NCI-H345 treated with DMSO at 0.1 percent for 48 hours (cell line): Measurements from ENCODE around the gene CERS4.
A peak's percentile ranks its signal among the peaks of the same experiment; 100 is the strongest.
"Not testable (repeated sequence)": the region's sequence is repeated elsewhere in the genome, so short reads cannot be mapped to it uniquely, and the experiment has no call there.

Experiments
- DNase-seq: peaks from one replicate; lab custom pipeline; 2025; ENCODE audit not compliant: unreplicated experiment; lab: John Stamatoyannopoulos, UW

Gene CERS4

GRCh38 chr19:8241646-8242045 lies 32.5 kb downstream of the CERS4 start:
- no peak for DNase-seq

GRCh38 chr19:8242211-8242821 lies 33.1 kb downstream of the CERS4 start:
- no peak for DNase-seq

GRCh38 chr19:8243146-8243545 lies 34.0 kb downstream of the CERS4 start:
- DNase-seq, result no peak

- no peak for DNase-seq
Observed at GRCh38 chr19:8244442-8244841, 35.3 kb downstream of the CERS4 start.

- no peak for DNase-seq
Observed at GRCh38 chr19:8245869-8246835, 37.0 kb downstream of the CERS4 start.

- not testable (repeated sequence) for DNase-seq
Observed at GRCh38 chr19:8247129-8247890, 38.1 kb downstream of the CERS4 start.

DNA sequence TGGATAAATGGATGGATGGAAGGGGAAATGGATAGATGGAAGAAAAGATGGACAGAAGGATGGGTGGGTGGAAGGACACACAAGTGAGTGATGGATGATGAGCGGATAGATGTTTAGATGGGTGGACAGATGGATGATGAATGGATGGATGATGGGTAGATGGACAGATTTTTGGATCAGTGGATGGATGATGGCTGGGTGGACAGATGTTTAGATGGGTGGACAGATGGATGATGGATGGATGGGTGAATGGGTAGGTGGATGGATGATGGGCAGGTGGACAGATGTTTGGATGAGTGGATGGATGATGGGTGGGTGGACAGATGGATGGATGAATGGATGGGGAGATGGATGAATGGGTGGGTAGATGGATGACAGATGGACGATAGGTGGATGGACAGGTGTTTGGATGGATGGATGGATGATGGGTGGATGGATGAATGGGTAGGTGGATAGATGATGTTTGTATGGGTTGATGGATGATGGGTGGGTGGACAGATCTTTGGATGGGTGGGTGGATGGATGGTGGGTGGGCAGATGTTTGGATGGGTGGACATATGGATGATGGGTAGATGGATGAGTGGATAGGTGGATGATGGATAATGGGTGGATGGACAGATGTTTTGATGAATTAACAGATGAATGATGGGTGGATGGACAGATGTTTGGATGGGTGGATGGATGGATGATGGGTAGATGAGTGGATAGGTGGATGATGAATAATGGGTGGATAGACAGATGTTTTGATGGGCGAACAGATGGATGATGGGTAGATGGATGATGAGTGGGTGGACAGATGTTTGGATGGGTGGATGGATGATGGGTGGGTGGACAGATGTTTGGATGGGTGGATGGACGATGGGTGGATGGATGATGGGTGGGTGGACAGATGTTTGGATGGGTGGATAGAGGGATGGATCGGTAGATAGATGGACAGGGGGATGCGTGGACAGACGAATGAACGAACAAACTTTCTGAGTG lies 39.5 kb downstream of the CERS4 start:
- DNase-seq, result no peak

DNA sequence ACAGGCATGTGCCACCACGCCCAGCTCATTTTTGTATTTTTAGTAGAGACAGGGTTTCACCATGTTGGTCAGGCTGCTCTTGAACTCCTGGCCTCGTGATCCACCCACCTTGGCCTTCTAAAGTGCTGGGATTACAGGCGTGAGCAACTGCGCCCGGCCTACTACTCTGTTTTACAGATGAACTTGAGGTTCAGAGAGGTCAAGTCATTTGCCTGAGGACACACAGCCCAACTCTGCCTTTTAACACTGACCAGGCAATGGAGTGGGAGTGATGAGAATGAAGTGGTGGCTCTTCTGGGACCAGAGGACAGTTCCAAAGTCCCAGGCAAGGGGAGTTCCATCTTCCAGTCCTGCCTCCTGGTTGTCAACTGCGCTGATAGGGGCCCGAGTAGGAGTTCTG lies 41.4 kb downstream of the CERS4 start:
- no peak for DNase-seq

GRCh38 chr19:8251025-8251472 lies 41.9 kb downstream of the CERS4 start:
- DNase-seq, result no peak

- peak; percentile 64 for DNase-seq
Observed at GRCh38 chr19:8252922-8253589, 43.9 kb downstream of the CERS4 start.

GRCh38 chr19:8253678-8254077 lies 44.5 kb downstream of the CERS4 start:
- DNase-seq, result no peak

DNA sequence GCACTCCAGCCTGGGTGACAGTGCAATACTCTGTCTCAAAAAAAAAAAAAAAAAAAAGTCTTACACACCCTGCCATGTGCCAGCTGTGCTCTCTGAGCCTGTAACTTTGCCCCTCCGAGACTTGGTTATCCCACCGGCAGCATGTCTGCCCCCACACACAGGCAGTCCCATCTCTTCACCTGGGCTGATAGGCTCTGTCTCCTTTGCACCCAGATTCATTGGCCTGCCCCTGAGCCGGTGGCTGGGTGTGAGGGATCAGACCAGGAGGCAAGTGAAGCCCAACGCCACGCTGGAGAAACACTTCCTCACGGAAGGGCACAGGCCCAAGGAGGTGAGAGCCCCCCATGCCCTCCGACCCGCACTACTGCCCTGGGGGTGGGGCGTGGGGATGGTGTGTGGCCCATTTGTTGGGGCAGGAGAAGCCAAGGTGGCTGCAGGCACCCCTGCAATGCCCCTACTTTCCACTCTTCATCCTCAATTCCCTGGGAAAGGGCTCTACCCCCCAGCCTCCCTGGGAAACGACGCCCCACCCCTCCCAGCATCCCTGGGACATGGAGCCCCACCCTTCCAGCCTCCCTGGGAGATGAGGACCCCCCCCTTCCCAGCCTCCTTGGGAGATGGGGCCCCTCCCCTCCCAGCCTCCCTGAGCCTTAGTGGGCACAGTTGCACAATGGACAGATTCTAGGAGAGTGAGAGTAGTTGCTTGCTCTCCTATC lies 45.3 kb downstream of the CERS4 start:
- no peak for DNase-seq

GRCh38 chr19:8255426-8256125 lies 46.4 kb downstream of the CERS4 start:
- no peak for DNase-seq

DNA sequence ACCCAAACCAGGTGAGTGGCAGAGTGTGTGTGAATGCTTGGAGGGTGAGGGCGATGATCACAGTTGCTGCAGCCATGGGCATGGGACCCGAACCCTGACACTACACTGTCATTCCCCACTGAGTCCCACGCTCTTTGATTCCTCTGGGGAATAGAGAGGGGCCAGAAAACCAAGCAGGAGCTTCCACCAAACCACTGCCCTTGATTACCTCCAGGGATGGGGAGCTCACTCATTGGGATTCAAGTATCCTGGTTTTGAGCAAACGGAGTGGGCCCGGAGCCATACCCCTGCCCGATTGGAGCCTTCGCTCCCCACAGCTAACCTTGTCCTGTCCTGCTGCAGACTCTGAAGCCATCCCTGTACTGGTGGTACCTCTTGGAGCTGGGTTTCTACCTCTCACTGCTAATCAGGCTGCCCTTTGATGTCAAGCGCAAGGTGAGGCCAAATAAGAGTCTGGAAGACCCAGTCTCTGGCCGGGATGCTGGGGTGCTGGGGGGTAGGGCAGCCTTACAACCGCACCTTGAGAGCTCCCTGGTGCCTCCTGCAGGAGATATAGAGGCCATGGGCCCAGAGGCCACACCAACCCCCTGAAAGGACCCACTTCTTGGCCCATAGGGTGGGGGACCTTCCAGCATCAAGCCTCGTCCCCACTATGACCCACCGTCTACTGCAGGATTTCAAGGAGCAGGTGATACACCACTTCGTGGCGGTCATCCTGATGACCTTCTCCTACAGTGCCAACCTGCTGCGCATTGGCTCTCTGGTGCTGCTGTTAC lies 47.3 kb downstream of the CERS4 start:
- no peak for DNase-seq

DNA sequence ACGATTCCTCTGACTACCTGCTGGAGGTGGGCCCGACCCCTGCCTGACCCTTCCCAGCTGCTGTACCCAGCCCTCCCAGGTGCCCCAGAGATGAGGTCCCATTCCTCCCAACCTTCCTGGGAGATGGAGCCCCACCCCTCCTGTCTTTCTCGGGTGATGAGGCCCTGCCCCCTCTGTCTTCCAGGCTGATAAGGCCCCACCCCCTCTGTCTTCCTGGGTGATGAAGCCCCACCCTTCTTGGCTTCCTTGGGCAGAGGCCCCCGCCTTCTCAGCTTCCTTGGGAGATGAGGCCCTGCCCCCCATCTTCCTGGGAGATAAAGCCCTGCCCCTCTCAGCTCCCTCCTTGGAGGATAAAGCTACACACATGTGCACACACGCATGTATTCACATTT lies 47.9 kb downstream of the CERS4 start:
- DNase-seq, result no peak

DNA sequence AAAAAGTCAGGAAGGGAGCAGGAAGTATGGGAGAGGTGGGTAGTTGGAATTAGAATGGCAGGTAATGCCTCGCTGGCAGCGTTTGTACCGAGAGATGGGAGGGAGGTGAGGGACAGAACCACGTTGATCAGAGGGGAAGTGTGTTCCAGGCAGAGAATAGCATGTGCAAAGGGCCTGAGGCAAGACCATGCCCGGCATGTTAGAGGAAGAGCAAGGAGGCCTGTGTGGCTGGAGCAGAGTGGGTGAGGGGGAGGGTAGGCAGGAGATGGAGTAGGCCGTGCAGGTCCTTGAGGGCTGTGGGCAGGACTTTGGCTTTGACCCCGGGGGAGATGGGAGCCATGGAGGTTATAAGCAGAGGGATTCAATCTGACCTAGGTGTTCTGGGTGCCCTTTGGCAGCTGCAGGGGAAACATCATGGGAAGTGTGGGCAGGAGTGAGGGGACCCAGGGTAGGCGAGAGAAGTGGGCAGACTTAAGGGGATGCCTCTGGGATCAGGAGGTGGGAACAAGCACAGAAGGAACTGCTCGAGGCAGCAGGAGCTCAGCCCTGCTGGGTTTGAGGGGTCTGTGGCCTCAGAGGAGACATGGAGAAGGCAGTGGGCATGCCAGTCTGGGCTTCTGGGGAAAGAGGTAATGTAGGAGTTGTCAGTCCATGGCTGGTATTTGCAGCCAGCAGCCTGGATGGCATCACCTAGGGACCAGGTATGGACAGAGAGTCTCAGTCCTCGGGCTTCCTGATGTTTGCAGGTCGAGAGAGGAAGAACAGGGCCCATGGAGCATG lies 50.2 kb downstream of the CERS4 start:
- DNase-seq, result no peak

DNA sequence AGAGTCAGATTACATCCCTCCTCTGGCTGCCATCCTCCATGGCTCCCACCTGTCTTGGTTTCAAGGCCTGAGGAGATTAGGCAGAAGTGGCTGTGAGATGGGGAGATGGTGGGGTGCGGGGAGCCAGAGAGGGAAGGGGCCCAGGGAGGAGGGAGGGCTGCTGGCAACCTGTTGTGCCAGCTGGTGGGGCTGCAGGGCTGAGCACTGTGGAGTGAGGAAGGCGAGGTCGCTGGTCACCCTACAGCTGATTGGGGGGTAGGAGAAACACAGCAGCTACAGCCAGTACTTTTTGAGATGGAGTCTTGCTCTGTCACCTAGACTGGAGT lies 50.7 kb downstream of the CERS4 start:
- no peak for DNase-seq
